Keratinocyte (primary cell): Measurements from ENCODE around the gene TFDP2. TPM values are rescaled to one million over a fixed set of nuclear protein-coding genes. Genes with fewer than 3 reads are reported as not detected.

Experiments
- DNase-seq: peaks from one replicate; pipeline ENCODE4 v3.0.0-alpha.2; 2011; ENCODE audit warnings: low read depth, missing footprints, low spot score
- FAIRE-seq: peaks from 2 replicates; lab custom pipeline; 2011; peaks lifted over from hg19 to GRCh38; lab: Jason Lieb, UNC
- H2AFZ ChIP-seq: 2 replicates; pipeline ENCODE4 v1.6.0; 2012; ENCODE audit warnings: low read length, control low read depth, inconsistent platforms; ENCODE audit not compliant: control insufficient read depth
- H3K27ac ChIP-seq: 2 replicates; pipeline ENCODE4 v1.5.1; 2011; ENCODE audit warnings: low read length; ENCODE audit not compliant: control insufficient read depth, insufficient read depth
- H3K27me3 ChIP-seq: 3 replicates; pipeline ENCODE4 v1.6.0; 2011; ENCODE audit warnings: low read length; ENCODE audit not compliant: control insufficient read depth, insufficient read depth; ENCODE audit errors: extremely low read depth
- H3K36me3 ChIP-seq, 2 experiments: 2 replicates in 1 of 2; 3 replicates in 1 of 2; pipeline ENCODE4 v1.5.1; 2011; ENCODE audit warnings: low read length in 2 of 2, mild to moderate bottlenecking in 1 of 2; ENCODE audit not compliant: control insufficient read depth in 2 of 2, insufficient read depth in 2 of 2; ENCODE audit errors: extremely low read depth in 1 of 2
- H3K4me1 ChIP-seq: 3 replicates; pipeline ENCODE4 v1.5.1; 2011; ENCODE audit warnings: low read length; ENCODE audit not compliant: control insufficient read depth, insufficient read depth; ENCODE audit errors: extremely low read depth
- H3K4me2 ChIP-seq: 3 replicates; pipeline ENCODE4 v1.6.0; 2011; ENCODE audit warnings: low read depth, low read length; ENCODE audit not compliant: control insufficient read depth, insufficient read depth; ENCODE audit errors: extremely low read depth
- H3K4me3 ChIP-seq, 3 experiments: fragments of 200-600 bp in 1 of 3; sonication (generic) in 1 of 3; 2 replicates in 2 of 3; 3 replicates in 1 of 3; pipeline ENCODE4 v1.5.1; 2011 to 2016; ENCODE audit warnings: low read length in 3 of 3, mild to moderate bottlenecking in 3 of 3, control low read depth in 2 of 3, inconsistent platforms in 1 of 3, low read depth in 1 of 3, mixed read lengths in 1 of 3, mixed run types in 1 of 3, moderate library complexity in 1 of 3; ENCODE audit not compliant: control insufficient read depth in 2 of 3, insufficient read depth in 2 of 3; ENCODE audit errors: extremely low read depth in 1 of 3
- H3K79me2 ChIP-seq: 2 replicates; pipeline ENCODE4 v1.6.0; 2012; ENCODE audit warnings: low read length; ENCODE audit not compliant: control insufficient read depth, insufficient read depth
- H3K9ac ChIP-seq: 3 replicates; pipeline ENCODE4 v1.6.0; 2011; ENCODE audit warnings: low read length; ENCODE audit not compliant: control insufficient read depth, insufficient read depth; ENCODE audit errors: extremely low read depth
- H3K9me1 ChIP-seq: 3 replicates; pipeline ENCODE4 v1.6.0; 2011; ENCODE audit warnings: low read length; ENCODE audit not compliant: control insufficient read depth, insufficient read depth; ENCODE audit errors: extremely low read depth
- H3K9me3 ChIP-seq: 2 replicates; pipeline ENCODE4 v1.5.1; 2012; ENCODE audit warnings: low read depth, low read length; ENCODE audit not compliant: control insufficient read depth
- H4K20me1 ChIP-seq: 3 replicates; pipeline ENCODE4 v1.6.0; 2011; ENCODE audit warnings: low read length; ENCODE audit not compliant: control insufficient read depth, insufficient read depth; ENCODE audit errors: extremely low read depth
- CTCF ChIP-seq, 3 experiments: IDR thresholded peaks in 1 of 3; conservative IDR thresholded peaks in 1 of 3; optimal IDR thresholded peaks in 1 of 3; 2 replicates in 2 of 3; 3 replicates in 1 of 3; pipeline versions ENCODE3 to v1.5.1; 2011; ENCODE audit warnings: low read length in 3 of 3, mild to moderate bottlenecking in 3 of 3, moderate library complexity in 2 of 3, control low read depth in 1 of 3, inconsistent platforms in 1 of 3; ENCODE audit not compliant: insufficient read depth in 2 of 3; ENCODE audit errors: extremely low read depth in 1 of 3
- EZH2 ChIP-seq: IDR thresholded peaks from one replicate; pipeline ENCODE4 v1.6.1; 2012; ENCODE audit warnings: inconsistent platforms, mild to moderate bottlenecking, low read length, moderate library complexity
- dilution Hi-C: fragments of 300-500 bp; cut with MboI; formaldehyde crosslinking; loops from one replicate; pipeline ENCODE4 v1.7.0; 2020; ENCODE audit warnings: low sequenced_read_pairs; ENCODE audit not compliant: extremely low pct_ligation_motif_present
- polyA plus RNA-seq, 5 experiments: library from polyadenylated mRNA; depleted of rRNA in 3 of 5; stranded (reverse) in 3 of 5; stranded (forward) in 1 of 5; unstranded in 1 of 5; fragments of >200 nt; gene quantifications; 1 replicate in 1 of 5; 2 replicates in 3 of 5; 3 replicates in 1 of 5; pipeline versions ENCODE4 v1.2.1 to v1.2.3, GENCODE V29; 2011 to 2012; ENCODE audit warnings: missing spikeins in 2 of 5, low read depth in 1 of 5, low replicate concordance in 1 of 5

The TFDP2 gene
- polyA plus RNA-seq, 1 donor (not counting 4 experiments of a cell fraction or from before 2014, with no cell fraction given): 40.6 TPM

GRCh38 chr3:142098964-142099363 is 50.4 kb downstream of the TFDP2 start:
- dilution Hi-C loops: no loop called here
- Histone ChIP-seq H3K27ac (no peak overlapping the region), H3K9me1 (no peaks in the 10 kb centered on the region), H2AFZ (no peak overlapping the region), H3K4me3 (no peak overlapping the region), H3K4me2 (no peak overlapping the region), H3K36me3 (no peaks in the 10 kb centered on the region), H3K4me1 (no peaks in the 10 kb centered on the region), H3K27me3 (no peaks in the 10 kb centered on the region), H3K79me2 (no peaks in the 10 kb centered on the region), H3K9ac (no peak overlapping the region), H4K20me1 (no peaks in the 10 kb centered on the region), H3K9me3 (no peaks in the 10 kb centered on the region)
- TF ChIP-seq EZH2: no peak
- no peak for TF ChIP-seq CTCF (optimal IDR thresholded peaks at IDR 0.05 in 1 of 3, IDR thresholded peaks at IDR 0.05 in 1 of 3, conservative IDR thresholded peaks at IDR 0.05 in 1 of 3; ENCODE audit: extremely low read depth in 1 of 3, insufficient read depth in 2 of 3, low read length in 3 of 3)
- no peak for DNase-seq
- FAIRE-seq: peak; percentile 67

GRCh38 chr3:142097099-142097843 is 52.1 kb downstream of the TFDP2 start:
- Histone ChIP-seq H3K79me2 (no peaks in the 10 kb centered on the region), H3K27ac (no peak overlapping the region), H3K36me3 (no peaks in the 10 kb centered on the region), H3K27me3 (no peaks in the 10 kb centered on the region), H3K4me1 (no peaks in the 10 kb centered on the region), H3K9ac (no peak overlapping the region), H3K4me2 (no peak overlapping the region), H2AFZ (no peak overlapping the region), H3K9me1 (no peaks in the 10 kb centered on the region), H3K9me3 (no peaks in the 10 kb centered on the region), H3K4me3 (no peak overlapping the region), H4K20me1 (no peaks in the 10 kb centered on the region)
- dilution Hi-C loops: no loop called here
- TF ChIP-seq CTCF (optimal IDR thresholded peaks at IDR 0.05 in 1 of 3, IDR thresholded peaks at IDR 0.05 in 1 of 3, conservative IDR thresholded peaks at IDR 0.05 in 1 of 3; ENCODE audit: extremely low read depth in 1 of 3, insufficient read depth in 2 of 3, low read length in 3 of 3) (no peak), EZH2 (no peak)
- FAIRE-seq: no peak
- DNase-seq: no peak
